NCI-H2171 treated with DMSO at 0.1 percent for 48 hours (cell line): ENCODE results near the gene NOM1.
"Not testable (repeated sequence)": the region's sequence is repeated elsewhere in the genome, so short reads cannot be mapped to it uniquely, and the experiment has no call there.

Experiments used
- DNase-seq: peaks from one replicate; lab custom pipeline; 2025; lab: John Stamatoyannopoulos, UW

The NOM1 gene

DNA sequence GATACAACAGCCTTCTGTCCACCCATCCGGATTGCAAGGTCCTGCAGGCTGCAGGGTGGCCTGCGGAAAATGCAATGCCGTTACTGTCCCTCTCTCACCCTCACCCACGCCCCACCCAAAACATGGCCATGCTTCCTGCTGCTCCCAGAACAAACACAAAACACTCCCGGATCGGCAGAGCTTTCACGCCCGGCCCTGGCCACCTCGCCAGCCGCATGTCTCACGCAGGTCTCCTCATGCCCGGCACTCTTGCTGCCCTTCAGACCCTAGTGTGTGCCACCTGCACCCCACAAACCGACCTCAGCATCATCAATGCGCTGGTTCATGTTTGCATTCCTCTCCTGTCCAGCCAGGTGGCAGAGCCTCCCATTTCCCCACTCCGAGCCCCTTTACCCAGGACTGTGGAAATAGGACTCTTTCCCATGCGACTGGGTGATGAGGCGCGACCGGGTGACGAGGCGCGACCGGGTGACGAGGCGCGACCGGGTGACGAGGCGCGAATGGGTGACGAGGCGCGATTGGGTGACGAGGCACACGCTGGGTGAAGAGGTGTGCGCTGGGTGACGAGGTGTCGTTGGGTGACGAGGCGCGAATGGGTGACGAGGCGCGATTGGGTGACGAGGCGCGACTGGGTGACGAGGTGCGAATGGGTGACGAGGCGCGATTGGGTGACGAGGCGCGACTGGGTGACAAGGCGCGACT lies 8.9 kb upstream of the NOM1 start:
- no peak for DNase-seq

DNA sequence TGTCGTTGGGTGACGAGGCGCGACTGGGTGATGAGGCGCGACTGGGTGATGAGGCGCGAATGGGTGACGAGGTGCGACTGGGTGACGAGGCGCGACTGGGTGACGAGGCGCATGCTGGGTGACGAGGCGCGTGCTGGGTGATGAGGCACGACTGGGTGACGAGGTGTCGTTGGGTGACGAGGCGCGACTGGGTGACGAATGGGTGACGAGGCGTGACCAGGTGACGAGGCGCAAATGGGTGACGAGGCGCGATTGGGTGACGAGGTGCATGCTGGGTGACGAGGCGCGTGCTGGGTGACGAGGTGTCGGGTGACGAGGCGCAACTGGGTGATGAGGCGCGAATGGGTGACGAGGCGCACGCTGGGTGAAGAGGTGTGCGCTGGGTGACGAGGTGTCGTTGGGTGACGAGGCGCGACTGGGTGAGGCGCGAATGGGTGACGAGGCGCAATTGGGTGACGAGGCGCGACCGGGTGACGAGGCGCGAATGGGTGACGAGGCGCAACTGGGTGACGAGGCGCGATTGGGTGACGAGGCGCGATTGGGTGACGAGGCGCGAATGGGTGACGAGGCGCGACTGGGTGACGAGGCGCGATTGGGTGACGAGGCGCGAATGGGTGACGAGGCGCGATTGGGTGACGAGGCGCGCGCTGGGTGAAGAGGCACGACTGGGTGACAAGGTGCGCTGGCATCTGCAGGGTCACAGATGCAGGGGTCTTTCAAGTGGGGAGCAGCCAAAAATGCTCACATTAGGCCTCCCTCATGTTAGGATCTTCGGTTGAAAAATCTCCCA lies 7.9 kb upstream of the NOM1 start:
- no peak for DNase-seq

DNA sequence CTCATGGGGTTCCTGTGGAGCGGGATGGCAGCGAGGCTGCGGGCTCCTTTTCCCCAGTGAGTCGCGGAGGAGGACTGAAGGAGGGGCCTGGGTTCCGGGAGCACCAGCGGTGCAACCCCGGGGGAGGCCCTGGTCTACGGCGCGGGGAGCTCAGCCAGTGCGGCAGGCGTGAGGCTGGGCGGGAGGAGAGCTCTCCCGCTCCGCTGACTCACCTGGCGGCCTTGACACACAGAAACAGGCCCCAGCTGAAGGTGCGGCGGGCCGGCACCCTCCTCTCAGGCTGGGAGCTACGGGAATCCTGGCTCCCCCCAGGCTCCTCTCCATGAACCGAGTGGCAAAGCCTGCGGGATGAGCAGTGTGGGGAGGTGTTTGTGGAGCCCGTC lies 6.8 kb upstream of the NOM1 start:
- no peak for DNase-seq

DNA sequence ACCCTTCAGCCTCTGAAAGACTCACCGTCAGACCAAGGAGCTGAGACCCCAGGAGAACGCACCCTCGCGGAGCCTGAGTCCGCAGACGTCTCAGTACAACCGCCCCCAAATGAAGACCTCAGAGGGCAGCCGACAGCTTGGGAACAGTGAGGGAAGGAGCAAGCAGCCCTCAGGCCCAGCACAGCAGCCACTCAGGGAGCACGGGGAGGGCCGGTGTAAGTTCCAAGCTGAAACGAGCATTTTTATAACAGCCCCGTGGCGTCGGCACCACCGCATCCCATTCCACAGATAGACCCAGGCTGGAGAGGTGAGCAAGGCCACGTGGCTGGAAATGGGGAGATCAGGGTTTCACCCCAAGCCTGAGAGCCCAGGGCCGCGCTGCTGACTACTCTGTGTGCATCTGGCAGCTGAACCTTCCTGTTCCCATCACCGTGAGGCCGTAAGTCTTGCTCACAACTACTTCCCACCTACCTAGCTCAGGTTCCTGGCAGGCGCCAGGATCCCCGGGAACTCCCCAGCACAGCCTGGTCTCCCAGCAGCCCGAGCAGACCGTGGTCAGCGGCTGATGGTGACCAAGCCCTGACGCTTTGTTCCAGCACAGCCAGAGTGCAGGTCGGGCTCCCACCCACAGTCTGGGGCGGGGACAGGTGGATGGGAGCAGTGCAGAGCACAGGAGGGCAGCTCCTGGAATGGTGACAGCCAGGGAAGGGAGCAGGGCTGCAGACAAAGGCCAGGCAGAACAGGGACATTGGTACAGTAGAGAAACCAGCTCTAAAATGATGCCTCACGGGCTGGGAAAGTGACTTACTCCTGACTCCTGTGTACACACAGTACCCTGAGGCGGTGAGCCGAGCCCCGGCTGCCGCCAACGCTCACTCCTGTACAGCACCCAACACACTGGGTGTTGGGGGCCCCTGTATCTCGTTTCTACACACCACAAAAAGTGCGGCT lies 6.1 kb upstream of the NOM1 start:
- DNase-seq: no peak

DNA sequence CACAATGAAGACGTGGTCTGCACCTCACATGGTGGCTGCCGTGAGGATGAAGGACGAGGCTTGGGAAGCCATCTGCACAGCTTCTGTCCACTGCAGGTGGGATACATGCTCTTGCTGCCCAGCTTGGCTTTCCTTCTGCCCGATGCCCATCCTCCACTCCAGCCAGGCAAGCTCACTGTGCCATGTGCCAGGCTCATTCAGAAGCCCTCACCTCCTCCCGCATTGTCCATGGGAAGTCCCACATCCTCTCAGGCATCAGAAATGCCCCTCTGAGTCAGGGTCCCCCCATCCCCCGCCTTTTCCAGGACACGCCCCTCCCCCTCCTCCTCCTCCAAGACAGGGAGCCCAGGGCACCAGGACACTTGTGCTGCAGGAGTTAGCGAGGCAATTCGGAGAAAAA lies 4.6 kb upstream of the NOM1 start:
- DNase-seq: no peak

DNA sequence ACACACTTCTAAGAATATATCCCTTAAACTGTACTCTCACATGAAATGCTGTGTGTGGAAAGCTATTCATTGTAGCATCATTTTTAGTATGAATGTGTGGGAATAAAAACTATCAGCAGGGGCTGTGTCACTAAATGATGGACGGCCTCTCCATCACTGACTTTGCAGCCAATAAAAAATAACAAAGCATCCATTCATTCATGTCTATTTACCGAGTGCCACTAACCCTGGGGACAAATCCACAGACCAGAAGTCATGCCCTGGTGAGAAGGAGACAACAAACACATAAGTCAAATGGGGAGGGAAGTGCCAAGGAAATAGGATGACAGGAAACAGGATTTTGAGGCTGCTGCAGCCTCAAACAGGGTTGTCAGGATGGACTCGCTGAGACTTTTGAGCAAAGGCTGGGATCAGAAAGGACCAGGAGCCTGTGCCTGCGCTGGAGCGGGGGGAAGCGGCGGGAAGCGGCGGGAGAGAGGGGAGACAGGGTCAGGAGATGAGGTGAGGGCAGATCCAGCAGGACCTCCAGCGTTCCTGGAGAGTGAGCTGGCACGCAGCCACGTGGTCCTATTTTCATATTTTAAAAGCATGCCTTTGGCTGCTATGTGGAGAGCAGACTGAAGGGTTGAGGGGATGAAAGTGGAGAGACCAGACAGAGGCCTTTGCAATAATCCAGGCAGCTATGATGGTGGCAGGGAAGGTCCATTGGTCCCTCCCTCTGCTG lies 2.2 kb upstream of the NOM1 start:
- no peak for DNase-seq

DNA sequence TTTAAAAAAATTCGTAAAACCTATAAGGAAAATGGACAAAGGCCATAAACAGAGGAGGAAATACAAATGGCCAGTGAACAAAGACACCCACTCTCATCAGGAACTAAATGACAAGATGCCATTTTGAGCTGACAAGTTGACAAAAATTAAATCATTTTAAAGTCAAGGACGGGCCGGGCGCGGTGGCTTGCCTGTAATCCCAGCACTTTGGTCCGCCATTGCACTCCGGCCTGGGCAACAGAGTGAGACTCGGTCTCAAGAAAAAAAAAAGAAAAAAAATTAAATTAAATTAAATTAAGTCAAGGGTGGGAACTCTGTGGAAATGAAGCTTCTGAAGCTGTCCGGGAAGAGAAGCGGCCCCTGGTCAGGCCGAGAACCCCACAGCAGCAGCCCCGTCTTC lies 1.2 kb upstream of the NOM1 start:
- no peak for DNase-seq

DNA sequence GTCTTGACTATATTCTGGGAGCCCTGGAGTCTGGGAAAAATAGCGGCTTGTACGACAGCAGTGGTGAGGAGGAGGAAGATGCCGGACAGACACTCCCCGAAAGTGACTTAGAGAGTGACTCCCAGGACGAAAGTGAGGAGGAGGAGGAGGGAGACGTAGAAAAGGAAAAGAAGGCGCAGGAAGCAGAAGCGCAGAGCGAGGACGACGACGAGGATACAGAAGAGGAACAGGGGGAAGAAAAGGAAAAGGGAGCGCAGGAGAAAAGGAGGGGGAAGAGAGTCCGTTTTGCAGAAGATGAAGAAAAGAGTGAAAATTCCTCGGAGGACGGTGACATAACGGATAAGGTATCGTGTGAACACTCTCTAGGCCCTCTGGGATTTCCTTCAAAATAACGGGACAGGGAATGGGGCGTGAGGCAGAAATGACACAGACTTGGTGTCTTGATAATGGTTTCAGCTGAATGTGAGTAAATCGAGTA lies 908 bp downstream of the NOM1 start:
- peak; percentile 18 for DNase-seq

DNA sequence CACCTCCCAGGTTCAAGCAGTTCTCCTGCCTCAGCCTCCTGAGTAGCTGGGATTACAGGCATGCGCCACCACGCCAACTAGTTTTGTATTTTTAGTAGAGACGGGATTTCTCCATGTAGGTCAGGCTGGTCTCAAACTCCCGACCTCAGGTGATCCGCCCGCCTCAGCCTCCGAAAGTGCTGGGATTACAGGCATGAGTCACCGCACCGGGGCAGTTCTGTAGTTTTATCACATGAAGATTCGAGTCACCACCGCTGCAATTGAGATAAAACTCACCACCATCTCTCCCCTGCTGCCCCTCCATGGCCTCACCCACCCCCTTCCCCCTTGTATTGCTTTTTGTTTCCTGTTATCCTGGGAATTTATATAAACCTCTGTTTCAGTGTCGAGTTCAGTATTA lies 3.7 kb downstream of the NOM1 start:
- not testable (repeated sequence) for DNase-seq

DNA sequence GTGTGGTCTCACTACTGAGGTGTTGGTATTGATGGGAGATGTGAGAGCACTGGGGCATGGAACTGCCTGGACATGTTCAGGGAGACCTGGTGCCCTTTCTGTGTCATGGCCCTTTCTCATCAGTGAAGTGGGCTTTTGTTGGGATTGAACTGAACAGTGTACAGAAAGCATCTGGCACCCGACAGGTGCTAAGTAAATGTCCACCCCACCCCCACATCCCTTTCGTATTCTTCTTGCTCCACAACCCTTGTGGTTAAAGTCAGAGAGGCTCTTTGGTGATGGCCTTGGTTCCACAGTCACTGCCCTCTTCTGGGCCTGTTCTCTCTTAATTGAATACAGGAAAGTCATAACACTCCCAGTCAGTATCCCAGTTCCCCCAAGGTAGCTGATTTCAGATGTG lies 5.4 kb downstream of the NOM1 start:
- no peak for DNase-seq

DNA sequence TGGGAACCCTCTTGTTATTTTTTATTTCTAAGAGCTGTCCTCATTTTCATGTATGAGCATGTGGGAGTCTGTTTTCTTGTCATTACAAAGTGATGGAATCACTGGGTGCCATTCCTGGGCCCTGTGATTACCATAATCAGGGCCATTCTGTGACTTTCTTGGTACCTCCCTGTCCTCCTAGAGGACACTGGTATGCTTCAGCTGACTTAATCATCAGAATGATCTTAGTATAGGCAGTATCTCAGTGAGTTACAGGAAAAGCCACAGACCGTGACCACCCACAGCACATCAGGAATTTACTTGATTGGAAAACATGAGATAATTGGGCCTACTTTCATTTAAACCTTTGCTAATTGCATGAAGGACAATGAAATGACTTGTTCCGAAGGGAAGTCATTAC lies 7.2 kb downstream of the NOM1 start:
- DNase-seq: no peak

DNA sequence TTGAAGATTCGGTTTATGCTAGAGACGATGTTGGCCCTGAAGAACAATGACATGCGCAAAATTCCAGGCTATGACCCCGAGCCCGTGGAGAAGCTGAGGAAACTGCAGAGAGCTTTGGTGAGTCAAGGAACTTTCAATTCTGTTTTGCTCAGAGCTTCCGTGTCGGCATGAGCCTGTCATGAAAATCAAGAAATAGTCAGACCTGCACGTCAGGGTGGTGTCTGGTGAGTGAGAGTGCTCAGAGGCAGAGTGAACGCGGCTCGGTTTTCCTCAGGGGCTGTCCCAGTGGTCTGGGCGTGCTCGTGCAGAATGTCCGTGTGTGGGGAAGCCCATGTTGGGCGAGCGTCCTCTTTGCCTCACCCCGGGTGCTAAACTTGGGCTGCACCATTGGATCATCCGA lies 12.6 kb downstream of the NOM1 start:
- no peak for DNase-seq

DNA sequence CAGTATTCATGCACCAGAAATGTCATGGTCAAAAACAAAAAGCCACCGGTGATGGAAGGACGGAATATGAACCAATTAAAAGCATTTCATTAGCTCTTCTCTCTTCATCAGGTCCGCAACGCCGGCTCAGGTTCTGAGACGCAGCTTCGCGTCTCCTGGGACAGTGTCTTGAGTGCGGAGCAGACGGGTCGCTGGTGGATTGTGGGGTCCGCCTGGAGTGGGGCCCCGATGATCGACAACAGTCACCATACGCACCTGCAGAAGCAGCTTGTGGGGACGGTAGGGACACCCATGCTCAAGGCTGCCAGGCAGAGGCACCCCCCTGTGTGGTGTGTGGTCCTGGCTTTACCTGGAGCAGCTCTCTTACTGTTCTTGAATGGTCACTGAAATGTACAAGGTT lies 13.4 kb downstream of the NOM1 start:
- no peak for DNase-seq

DNA sequence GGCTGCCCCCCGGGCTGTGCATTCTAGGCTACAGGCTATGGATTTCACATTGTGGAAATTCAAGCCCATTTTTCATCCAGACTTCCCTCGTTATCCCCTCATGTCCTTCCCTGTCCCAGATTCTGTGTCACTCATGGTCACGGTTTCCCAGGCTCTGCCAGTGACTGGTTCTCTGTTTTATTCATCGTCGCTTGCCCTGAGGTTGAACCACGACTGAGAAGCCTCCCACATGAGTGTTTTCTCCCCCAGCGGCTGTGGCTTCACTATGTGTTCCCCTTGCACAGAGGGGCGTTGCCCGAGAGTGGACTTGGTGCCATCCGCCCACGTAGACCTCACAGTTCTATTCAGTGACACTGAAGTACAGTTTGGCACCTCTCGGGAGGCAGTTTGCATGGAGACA lies 14.0 kb downstream of the NOM1 start:
- DNase-seq: no peak

DNA sequence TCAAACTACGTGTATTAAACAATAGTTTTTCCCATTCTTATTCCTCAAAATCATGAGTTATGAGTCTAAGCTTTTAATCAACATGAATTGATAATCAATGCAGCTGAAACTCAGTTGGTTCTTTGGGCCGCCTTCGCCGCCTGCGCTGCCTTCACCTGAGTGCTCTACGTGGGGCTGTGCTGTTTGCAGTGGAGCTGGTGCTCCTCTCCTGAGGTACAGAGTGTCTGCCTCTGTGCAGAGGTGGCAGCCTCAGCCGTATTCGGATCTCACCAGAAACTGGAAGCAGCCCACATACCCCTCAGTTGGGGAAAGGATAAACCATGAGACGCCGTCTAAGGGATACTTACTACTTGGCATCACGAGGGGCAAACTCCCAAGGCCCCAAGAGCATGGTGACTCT lies 15.5 kb downstream of the NOM1 start:
- no peak for DNase-seq

DNA sequence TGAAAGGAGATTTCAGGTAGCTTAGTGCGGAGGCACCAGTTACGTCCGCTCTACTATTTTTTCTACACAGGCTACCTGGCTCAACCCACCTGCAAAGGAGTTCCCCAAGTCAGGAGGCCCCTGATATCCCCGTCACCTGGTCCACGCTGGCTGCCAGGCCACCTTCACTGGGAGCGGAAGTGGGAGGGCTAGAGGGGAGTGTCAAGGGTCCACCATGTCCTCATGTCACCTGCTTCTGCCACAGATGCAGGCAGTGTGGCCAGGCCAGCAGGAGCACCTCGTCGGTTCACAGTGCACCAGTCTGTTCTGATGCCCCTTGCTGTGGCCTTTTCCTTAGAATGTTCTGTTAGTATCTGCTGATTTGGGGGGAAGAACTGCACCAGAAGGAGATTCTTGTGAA lies 16.9 kb downstream of the NOM1 start:
- no peak for DNase-seq

DNA sequence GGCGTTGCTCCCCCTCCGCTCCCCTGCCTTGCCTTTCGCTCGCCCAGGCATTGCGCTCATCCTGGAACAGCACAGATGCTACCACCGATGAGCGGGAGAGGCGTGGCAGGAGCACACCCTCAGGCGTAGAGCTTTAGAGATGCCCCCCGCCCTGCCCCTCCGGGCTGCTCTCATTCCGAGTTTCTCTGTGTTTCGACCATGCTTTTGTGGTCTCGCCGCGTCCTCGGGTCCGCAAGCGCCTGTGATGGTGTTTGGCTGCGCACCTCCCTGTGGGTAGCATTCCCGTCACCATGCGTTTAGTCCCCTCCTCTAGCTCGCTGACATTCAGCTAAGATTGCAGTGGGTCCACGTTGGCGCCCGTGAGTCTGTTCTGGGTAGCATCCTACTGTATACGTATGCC lies 18.7 kb downstream of the NOM1 start:
- DNase-seq: no peak

DNA sequence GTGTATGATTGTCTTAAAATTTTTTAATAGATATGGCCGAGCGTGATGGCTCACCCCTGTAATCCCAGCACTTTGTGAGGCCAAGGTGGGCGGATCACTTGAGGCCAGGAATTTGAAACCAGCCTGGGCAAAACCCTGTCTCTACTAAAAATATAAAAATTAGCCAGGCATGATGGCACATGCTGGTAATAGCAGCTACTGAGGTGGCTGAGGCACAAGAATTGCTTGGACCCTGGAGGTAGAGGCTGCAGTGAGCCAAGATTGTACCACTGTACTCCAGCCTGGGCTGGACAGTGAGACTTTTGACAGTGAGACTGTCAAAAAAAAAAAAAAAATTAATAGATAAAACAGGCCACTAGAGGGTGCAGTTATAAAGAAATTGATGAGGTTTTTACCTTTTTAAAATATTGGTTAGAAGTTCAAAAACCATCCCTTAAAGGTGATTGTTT lies 20.5 kb downstream of the NOM1 start:
- peak; percentile 16 for DNase-seq

DNA sequence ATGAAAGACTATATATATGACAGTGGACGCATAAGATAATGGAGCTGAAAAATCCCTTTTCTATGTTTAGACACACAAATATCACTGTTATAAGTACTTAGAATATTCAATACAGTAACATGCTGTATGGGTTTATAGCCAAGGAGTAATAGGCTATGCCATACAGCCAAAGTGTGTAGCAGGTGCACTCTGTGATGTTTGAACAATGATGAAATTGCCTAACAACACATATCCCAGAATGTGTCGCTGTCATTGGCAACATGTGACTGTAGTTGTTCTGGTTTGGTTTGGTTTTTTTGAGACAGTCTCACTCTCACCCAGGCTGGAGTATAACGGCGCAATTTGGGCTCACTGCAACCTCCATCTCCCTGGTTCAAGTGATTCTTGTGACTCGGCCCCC lies 26.1 kb downstream of the NOM1 start:
- no peak for DNase-seq

DNA sequence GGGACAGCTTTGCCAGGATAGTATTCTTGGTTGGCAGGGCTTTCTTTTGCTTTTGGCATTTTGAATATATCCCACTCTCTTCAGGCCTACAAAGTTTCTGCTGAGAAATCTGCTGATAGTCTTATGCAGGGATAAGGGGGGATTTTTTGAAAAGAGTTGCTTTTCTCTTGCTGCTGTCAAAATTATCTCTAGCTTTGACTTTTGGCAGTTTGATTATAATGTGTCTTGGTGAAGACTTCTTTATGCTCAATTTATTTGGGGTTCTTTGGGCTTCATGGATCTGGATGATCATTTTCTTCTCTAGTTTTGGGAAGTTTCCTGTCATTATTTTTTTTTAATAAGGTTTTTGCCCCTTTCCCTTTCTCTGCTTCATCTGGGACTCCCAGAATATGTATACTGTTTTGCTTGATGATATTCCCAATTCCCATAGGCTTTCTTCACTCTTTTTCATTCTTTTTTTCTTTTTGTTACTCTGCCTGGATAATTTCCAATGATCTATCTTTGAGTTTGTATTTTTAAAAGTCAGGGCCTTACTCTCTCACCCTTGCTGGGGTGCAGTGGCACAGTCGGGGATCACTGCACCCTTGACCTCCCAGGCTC lies 29.6 kb downstream of the NOM1 start:
- no peak for DNase-seq

DNA sequence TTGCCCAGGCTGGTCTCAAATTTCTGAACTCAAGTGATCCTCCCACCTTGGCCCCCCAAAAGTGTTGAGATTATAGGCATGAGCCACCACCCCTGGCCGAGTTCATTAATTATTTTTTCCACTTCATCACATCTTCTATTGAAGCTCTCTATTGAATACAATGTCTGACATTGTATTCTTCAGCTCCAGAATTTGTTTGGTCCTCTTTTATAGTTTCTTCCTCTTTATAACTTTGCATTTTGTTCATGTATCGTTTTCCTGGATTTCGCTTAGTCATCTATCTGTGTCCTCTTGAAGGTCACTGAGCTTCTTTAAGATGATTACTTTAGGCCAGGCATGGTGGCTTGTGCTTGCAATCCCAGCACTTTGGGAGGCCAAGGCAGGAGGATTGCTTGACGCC lies 30.2 kb downstream of the NOM1 start:
- DNase-seq: no peak
